Mucosa of descending colon (tissue), 3 donors: ENCODE results near the gene CMC4. TPM values are rescaled to one million over a fixed set of nuclear protein-coding genes. Genes with fewer than 3 reads are reported as not detected.

Experiments used
- ATAC-seq: fragments of 200-7000 bp; cut with Tn5 transposase; one replicate; pipeline ENCODE4 v1.9.1; 2020; ENCODE audit warnings: mild to moderate bottlenecking, moderate library complexity
- DNase-seq, 3 donors: peaks; one replicate each; pipeline ENCODE4 v3.0.0-alpha.2; 2020
- H3K36me3 ChIP-seq: fragments of 200-600 bp; one replicate; pipeline ENCODE4 v1.8.0; 2021; ENCODE audit warnings: low read depth, mild to moderate bottlenecking
- H3K4me1 ChIP-seq: fragments of 200-600 bp; one replicate; pipeline ENCODE4 v1.8.0; 2021; ENCODE audit warnings: low read depth, mild to moderate bottlenecking
- H3K4me3 ChIP-seq: fragments of 200-600 bp; one replicate; pipeline ENCODE4 v1.8.0; 2021; ENCODE audit warnings: mild to moderate bottlenecking
- H3K9me3 ChIP-seq: fragments of 200-600 bp; one replicate; pipeline ENCODE4 v1.8.0; 2021; ENCODE audit warnings: mild to moderate bottlenecking
- CTCF ChIP-seq: fragments of 200-600 bp; IDR thresholded peaks from one replicate; pipeline ENCODE4 v1.8.0; 2022; ENCODE audit warnings: antibody characterized with exemption, mild to moderate bottlenecking
- intact Hi-C, 2 donors: fragments of 100-400 bp; cut with DNase I in 1 of 2; cut with micrococcal nuclease in 1 of 2; formaldehyde crosslinking; loops; one replicate each; pipeline versions ENCODE4 v1.11.0 to v1.11.1; 2022; cut with DNase I, micrococcal nuclease
- total RNA-seq, 3 donors: library from RNA; stranded (reverse); fragmentation: NEBNext Ultra II Directional in 2 of 3; extraction: Animal tissue kit (Norgen Biotek cat#: 25700) in 2 of 3; gene quantifications; one replicate each; pipeline versions ENCODE4 v1.2.1 to v1.2.4, GENCODE V29; 2021 to 2023
- donor health status: DM: no; HTN: no; CAD: no; lungs with moderate emphysema.
- donor health status: DM: no; HTN: no; CAD: no.
- donor health status: DM: no; HTN: yes; CAD: no.

CMC4 gene
- total RNA-seq, 3 donors from 2014 or later = 1.9 to 5.2 (median 4.8) TPM

- H3K4me1 ChIP-seq = no peaks in the 10 kb centered on the region
- peak; percentile 28 for TF ChIP-seq CTCF
- ATAC-seq = peak; percentile 96
- H3K36me3 ChIP-seq = no peaks in the 10 kb centered on the region
- H3K9me3 ChIP-seq = no peaks in the 10 kb centered on the region
- intact Hi-C loops = no loop called here
- no peak overlapping the region for H3K4me3 ChIP-seq
- peak; percentile 60 to 76 (median 72) for DNase-seq
Observed at GRCh38 chrX:155056877-155057792, 13.8 kb downstream of the CMC4 start.

GRCh38 chrX:155056471-155056870 lies 14.5 kb downstream of the CMC4 start:
- intact Hi-C loops = no loop called here
- Histone ChIP-seq H3K9me3 (no peaks in the 10 kb centered on the region), H3K36me3 (no peaks in the 10 kb centered on the region), H3K4me3 (no peak overlapping the region), H3K4me1 (no peaks in the 10 kb centered on the region)
- ATAC-seq (no peak), DNase-seq (no peak)
- TF ChIP-seq CTCF = no peak

GRCh38 chrX:155055494-155055893 lies 15.4 kb downstream of the CMC4 start:
- intact Hi-C loops = no loop called here
- Histone ChIP-seq H3K4me1 (no peaks in the 10 kb centered on the region), H3K4me3 (no peak overlapping the region), H3K36me3 (no peaks in the 10 kb centered on the region), H3K9me3 (no peaks in the 10 kb centered on the region)
- TF ChIP-seq CTCF = no peak
- ATAC-seq (no peak), DNase-seq (no peak)

GRCh38 chrX:155054255-155054654 lies 16.7 kb downstream of the CMC4 start:
- H3K4me3 ChIP-seq = no peak overlapping the region
- no peaks in the 10 kb centered on the region for H3K36me3 ChIP-seq
- H3K9me3 ChIP-seq = no peaks in the 10 kb centered on the region
- TF ChIP-seq CTCF = no peak
- ATAC-seq (no peak), DNase-seq (no peak)
- H3K4me1 ChIP-seq = no peaks in the 10 kb centered on the region
- intact Hi-C loops = no loop called here

GRCh38 chrX:155053656-155054055 lies 17.3 kb downstream of the CMC4 start:
- Histone ChIP-seq H3K4me3 (no peak overlapping the region), H3K36me3 (no peaks in the 10 kb centered on the region), H3K9me3 (no peaks in the 10 kb centered on the region), H3K4me1 (no peaks in the 10 kb centered on the region)
- intact Hi-C loops = no loop called here
- TF ChIP-seq CTCF = no peak
- ATAC-seq (no peak), DNase-seq (no peak)
